Endodermal cell (in vitro differentiated cells): ENCODE measurements around the gene PNKD. TPM values are rescaled to one million over a fixed set of nuclear protein-coding genes. Genes with fewer than 3 reads are reported as not detected.

Source experiments
- DNase-seq: peaks from one replicate; pipeline ENCODE4 v3.0.0-alpha.2; 2017
- H3K27ac ChIP-seq: 2 replicates; pipeline ENCODE4 v1.5.1; 2013; ENCODE audit warnings: mild to moderate bottlenecking, low read depth, low read length, moderate library complexity
- H3K27me3 ChIP-seq: 2 replicates; pipeline ENCODE4 v1.6.1; 2013; ENCODE audit warnings: mild to moderate bottlenecking, low read length, moderate library complexity; ENCODE audit not compliant: insufficient read depth, control insufficient read depth, poor library complexity, severe bottlenecking
- H3K36me3 ChIP-seq: 2 replicates; pipeline ENCODE4 v1.7.0; 2013; ENCODE audit warnings: mild to moderate bottlenecking, low read length, moderate library complexity; ENCODE audit not compliant: control insufficient read depth, insufficient read depth
- H3K4me1 ChIP-seq: one replicate; pipeline ENCODE4 v1.7.0; 2013; ENCODE audit warnings: low read length; ENCODE audit not compliant: control insufficient read depth, insufficient read depth
- H3K4me3 ChIP-seq: 2 replicates; pipeline ENCODE4 v1.5.1; 2013; ENCODE audit warnings: mild to moderate bottlenecking, low read length, moderate library complexity
- H3K9ac ChIP-seq: 2 replicates; pipeline ENCODE4 v1.6.1; 2013; ENCODE audit warnings: mild to moderate bottlenecking, low read length, moderate library complexity; ENCODE audit not compliant: poor library complexity, severe bottlenecking; ENCODE audit errors: extremely low read depth
- H3K9me3 ChIP-seq: 2 replicates; pipeline ENCODE4 v1.6.1; 2013; ENCODE audit warnings: mild to moderate bottlenecking, low read length, moderate library complexity; ENCODE audit not compliant: control insufficient read depth
- H3K27ac Mint-ChIP-seq: 2 replicates; pipeline ENCODE4 v1.8.0; 2020; ENCODE audit warnings: mixed read lengths
- H3K27me3 Mint-ChIP-seq: 2 replicates; pipeline ENCODE4 v1.8.0; 2021; ENCODE audit warnings: mild to moderate bottlenecking, mixed read lengths; ENCODE audit not compliant: insufficient read depth
- H3K36me3 Mint-ChIP-seq: 2 replicates; pipeline ENCODE4 v1.8.0; 2020; ENCODE audit warnings: low read depth, mixed read lengths
- H3K4me1 Mint-ChIP-seq: 2 replicates; pipeline ENCODE4 v1.8.0; 2020; ENCODE audit warnings: mixed read lengths
- H3K4me3 Mint-ChIP-seq: 2 replicates; pipeline ENCODE4 v1.8.0; 2020; ENCODE audit warnings: mild to moderate bottlenecking, moderate library complexity, mixed read lengths
- H3K9me3 Mint-ChIP-seq: 2 replicates; pipeline ENCODE4 v1.8.0; 2020; ENCODE audit warnings: mild to moderate bottlenecking, mixed read lengths
- CTCF ChIP-seq: fragments of 200-600 bp; sonication (generic); conservative IDR thresholded peaks from 2 replicates; pipeline ENCODE4 v1.5.0; 2021; ENCODE audit warnings: antibody characterized with exemption, mild to moderate bottlenecking
- WGBS, 2 experiments: methylation state at CpG; one replicate each; pipeline versions ENCODE4 v1.1.5 to v1.1.7; 2013; ENCODE audit warnings: missing lambda C conversion rate in 2 of 2, mixed read lengths in 1 of 2; ENCODE audit not compliant: insufficient coverage in 1 of 2, insufficient read length in 1 of 2; 5-methylcytosine and 5-hydroxymethylcytosine counted together
- total RNA-seq, 2 donors: library from RNA; stranded (reverse); fragmentation: NEBNext Ultra II Directional in 1 of 2; extraction: Animal tissue kit (Norgen Biotek cat#: 25700) in 1 of 2; gene quantifications; 2 replicates in 1 of 2; 3 replicates in 1 of 2; pipeline ENCODE4 v1.2.1, GENCODE V29; 2021

The PNKD gene
- total RNA-seq, 2 donors from 2014 or later, result 33.9 to 39.6 TPM

DNA sequence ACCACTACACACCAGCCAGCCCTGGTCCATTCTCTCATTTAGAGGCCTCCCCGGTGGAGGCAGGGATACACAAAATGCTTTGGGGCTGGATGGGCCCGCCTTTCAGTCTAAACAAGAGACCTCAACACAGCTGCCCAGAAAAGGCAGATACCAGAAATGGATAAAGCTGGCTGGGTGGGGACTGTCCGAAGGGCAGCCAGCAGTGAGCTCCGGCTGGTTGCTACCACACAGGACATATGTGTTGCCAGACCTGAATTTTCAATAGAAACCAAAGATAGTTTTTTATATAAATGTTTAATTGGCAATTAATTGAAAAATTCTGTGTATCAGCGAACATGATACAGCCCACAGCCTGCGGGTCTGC, 8.1 kb upstream of the PNKD start:
- no peak for DNase-seq
- no peaks in the 10 kb centered on the region for H3K4me1 ChIP-seq
- H3K36me3 ChIP-seq, result peaks cover 29% of the 10 kb centered on the region
- no peaks in the 10 kb centered on the region for H3K27me3 ChIP-seq
- TF ChIP-seq CTCF, result no peak
- H3K9ac ChIP-seq, result no peak overlapping the region
- H3K36me3 Mint-ChIP-seq, result peaks cover 24% of the 10 kb centered on the region
- peaks cover 14% of the 10 kb centered on the region for H3K4me1 Mint-ChIP-seq
- no peaks in the 10 kb centered on the region for H3K9me3 Mint-ChIP-seq
- H3K27ac Mint-ChIP-seq, result no peak overlapping the region
- H3K4me3 ChIP-seq, result no peak overlapping the region
- WGBS, 2 experiments, result 91 to 95% methylated on average over 4 to 6 of the region's 6 CpGs
- no peaks in the 10 kb centered on the region for H3K9me3 ChIP-seq
- peak overlapping the region; percentile 22 for H3K27ac ChIP-seq
- no peaks in the 10 kb centered on the region for H3K27me3 Mint-ChIP-seq
- no peak overlapping the region for H3K4me3 Mint-ChIP-seq

- no peak overlapping the region for H3K27ac ChIP-seq
- Mint-ChIP-seq H3K9me3 (no peaks in the 10 kb centered on the region), H3K4me3 (no peak overlapping the region), H3K36me3 (peaks cover 30% of the 10 kb centered on the region), H3K4me1 (peaks cover 14% of the 10 kb centered on the region), H3K27me3 (no peaks in the 10 kb centered on the region), H3K27ac (no peak overlapping the region)
- no peak overlapping the region for H3K4me3 ChIP-seq
- WGBS, 2 experiments, result 94 to 95% methylated on average over 24 to 39 of the region's 39 CpGs
- H3K27me3 ChIP-seq, result no peaks in the 10 kb centered on the region
- DNase-seq, result no peak
- no peaks in the 10 kb centered on the region for H3K9me3 ChIP-seq
- H3K9ac ChIP-seq, result no peak overlapping the region
- H3K4me1 ChIP-seq, result no peaks in the 10 kb centered on the region
- no peak for TF ChIP-seq CTCF
- peaks cover 35% of the 10 kb centered on the region for H3K36me3 ChIP-seq
Measured at GRCh38 chr2:218262631-218263586, 7.4 kb upstream of the PNKD start.

DNA sequence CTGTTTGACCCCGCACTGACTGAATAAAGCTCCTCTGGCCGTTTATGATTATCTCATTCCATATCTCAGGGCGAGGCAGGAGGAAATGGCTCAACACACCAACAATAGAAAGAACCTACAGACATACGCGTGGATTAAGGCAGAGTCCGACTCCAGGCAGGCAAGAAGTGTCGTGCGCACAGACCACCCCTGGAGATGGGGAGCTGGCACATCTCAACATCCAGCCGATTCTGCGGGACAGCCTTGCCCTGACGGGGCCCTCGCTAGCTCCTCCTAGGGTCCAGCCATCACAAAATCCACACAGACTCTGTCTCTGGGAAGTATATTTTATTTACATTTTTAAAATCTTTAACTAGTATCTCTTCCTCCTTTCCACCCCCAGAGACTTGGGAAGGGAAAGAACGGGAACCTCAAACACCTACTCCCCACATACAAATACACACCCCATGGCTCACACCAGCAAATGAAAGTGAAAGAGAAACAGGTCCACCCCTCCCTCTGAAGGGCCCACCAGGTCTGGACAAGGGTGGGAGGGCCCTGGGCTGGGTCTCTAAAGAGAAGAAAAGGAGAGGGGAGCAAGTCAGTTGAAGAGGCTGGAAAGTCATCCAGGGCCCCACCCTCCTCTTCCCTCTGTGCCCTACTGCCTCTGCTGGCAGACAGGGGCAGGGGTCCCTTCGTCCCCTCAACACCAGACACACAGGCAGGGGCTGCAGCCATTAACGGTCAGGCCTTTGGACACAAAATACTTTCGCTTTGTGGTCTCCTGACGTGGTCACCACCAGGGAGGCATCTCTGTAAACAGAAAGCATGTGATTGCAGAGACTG, 6.3 kb upstream of the PNKD start:
- Histone ChIP-seq H3K9ac (no peak overlapping the region), H3K27me3 (no peaks in the 10 kb centered on the region), H3K9me3 (no peaks in the 10 kb centered on the region), H3K27ac (no peak overlapping the region), H3K4me3 (no peak overlapping the region), H3K36me3 (peaks cover 35% of the 10 kb centered on the region), H3K4me1 (no peaks in the 10 kb centered on the region)
- DNase-seq, result no peak
- peak; percentile 32 for TF ChIP-seq CTCF
- H3K4me1 Mint-ChIP-seq, result peaks cover 13% of the 10 kb centered on the region
- H3K36me3 Mint-ChIP-seq, result peaks cover 30% of the 10 kb centered on the region
- WGBS, 2 experiments, result 94 to 98% methylated on average over 10 to 17 of the region's 17 CpGs
- no peaks in the 10 kb centered on the region for H3K27me3 Mint-ChIP-seq
- H3K4me3 Mint-ChIP-seq, result no peak overlapping the region
- H3K27ac Mint-ChIP-seq, result no peak overlapping the region
- H3K9me3 Mint-ChIP-seq, result no peaks in the 10 kb centered on the region
